ENCODE data around the gene IL24.

GRCh38 chr1:206908038-206908437, 10.8 kb downstream of the IL24 start:
- no peak for TF ChIP-seq MYC (IDR thresholded peaks at IDR 0.05; ENCODE audit: borderline replicate concordance, low read length)
- TF ChIP-seq CTCF (IDR thresholded peaks at IDR 0.05): no peak
- no peak for TF ChIP-seq CBX8 (IDR thresholded peaks at IDR 0.05)
- TF ChIP-seq REST (IDR thresholded peaks at IDR 0.05): no peak
- no peak for TF ChIP-seq MAX (IDR thresholded peaks at IDR 0.05)
- TF ChIP-seq HOXB13 (CRISPR knock-in tag; IDR thresholded peaks at IDR 0.05; ENCODE audit: low read depth): no peak
